HG03045 (cell line): Measurements from ENCODE around the gene HHAT.
A peak's percentile ranks its signal among the peaks of the same experiment; 100 is the strongest.

Experiments used
- ATAC-seq: cut with Tn5 transposase; IDR thresholded peaks from one replicate; pipeline ENCODE4 v1.9.1; 2021; ENCODE audit warnings: mild to moderate bottlenecking, moderate library complexity; ENCODE audit not compliant: unreplicated experiment

Gene HHAT

GRCh38 chr1:210674151-210674550 is 345.4 kb downstream of the HHAT start:
- no peak for ATAC-seq

GRCh38 chr1:210676539-210676938 is 347.8 kb downstream of the HHAT start:
- ATAC-seq: no peak

- no peak for ATAC-seq
Observed at GRCh38 chr1:210677533-210677932, 348.8 kb downstream of the HHAT start.

- ATAC-seq: no peak
Observed at GRCh38 chr1:210678306-210678705, 349.6 kb downstream of the HHAT start.

GRCh38 chr1:210681158-210681557 is 352.5 kb downstream of the HHAT start:
- ATAC-seq: no peak

- ATAC-seq: no peak
Observed at GRCh38 chr1:210683403-210684047, 354.8 kb downstream of the HHAT start.

- peak; percentile 90 for ATAC-seq
Observed at GRCh38 chr1:210684466-210685294, 356.0 kb downstream of the HHAT start.

GRCh38 chr1:210685295-210685650 is 356.6 kb downstream of the HHAT start:
- no peak for ATAC-seq

GRCh38 chr1:210686841-210687240 is 358.1 kb downstream of the HHAT start:
- ATAC-seq: no peak

GRCh38 chr1:210687582-210688279 is 359.0 kb downstream of the HHAT start:
- ATAC-seq: no peak

GRCh38 chr1:210688512-210689234 is 360.0 kb downstream of the HHAT start:
- no peak for ATAC-seq

- ATAC-seq: no peak
Observed at GRCh38 chr1:210689826-210690225, 361.1 kb downstream of the HHAT start.

GRCh38 chr1:210690236-210690635 is 361.5 kb downstream of the HHAT start:
- ATAC-seq: no peak

GRCh38 chr1:210691039-210691610 is 362.4 kb downstream of the HHAT start:
- ATAC-seq: no peak

GRCh38 chr1:210692796-210693195 is 364.1 kb downstream of the HHAT start:
- no peak for ATAC-seq

- no peak for ATAC-seq
Observed at GRCh38 chr1:210695026-210695425, 366.3 kb downstream of the HHAT start.

GRCh38 chr1:210696709-210697108 is 368.0 kb downstream of the HHAT start:
- ATAC-seq: peak; percentile 88

- peak; percentile 11 for ATAC-seq
Observed at GRCh38 chr1:210697185-210697584, 368.5 kb downstream of the HHAT start.

GRCh38 chr1:210698661-210699060 is 370.0 kb downstream of the HHAT start:
- ATAC-seq: no peak

GRCh38 chr1:210700083-210700482 is 371.4 kb downstream of the HHAT start:
- no peak for ATAC-seq

GRCh38 chr1:210700511-210700910 is 371.8 kb downstream of the HHAT start:
- ATAC-seq: no peak
